GM12873 (cell line): Measurements from ENCODE around the gene RTF1.

ENCODE experiments used
- CTCF ChIP-seq: IDR thresholded peaks from 2 replicates; pipeline ENCODE4 v1.5.1; 2012; ENCODE audit warnings: low read depth, mild to moderate bottlenecking, moderate library complexity, low read length, control low read depth; ENCODE audit not compliant: insufficient read depth; ENCODE audit errors: missing control alignments

RTF1 gene

GRCh38 chr15:41423979-41424659 lies 7.2 kb downstream of the RTF1 start:
- no peak for TF ChIP-seq CTCF

DNA sequence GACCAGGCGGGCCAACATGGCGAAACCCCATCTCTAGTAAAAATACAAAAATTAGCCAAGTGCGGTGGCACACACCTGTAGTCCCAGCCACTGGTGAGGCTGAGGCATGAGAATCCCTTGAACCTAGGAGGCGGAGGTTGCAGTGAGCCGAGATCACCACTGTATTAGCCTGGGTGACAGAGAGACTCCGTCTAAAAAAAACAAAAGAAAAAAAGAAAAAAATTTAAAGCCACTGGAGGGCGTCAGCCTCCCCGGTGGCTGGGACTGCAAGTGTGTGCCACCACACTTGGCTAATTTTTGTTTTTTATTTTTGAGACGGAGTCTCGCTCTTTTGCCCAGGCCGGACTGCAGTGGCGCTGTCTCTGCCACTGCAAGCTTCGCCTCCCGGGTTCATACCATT lies 7.9 kb downstream of the RTF1 start:
- no peak for TF ChIP-seq CTCF

DNA sequence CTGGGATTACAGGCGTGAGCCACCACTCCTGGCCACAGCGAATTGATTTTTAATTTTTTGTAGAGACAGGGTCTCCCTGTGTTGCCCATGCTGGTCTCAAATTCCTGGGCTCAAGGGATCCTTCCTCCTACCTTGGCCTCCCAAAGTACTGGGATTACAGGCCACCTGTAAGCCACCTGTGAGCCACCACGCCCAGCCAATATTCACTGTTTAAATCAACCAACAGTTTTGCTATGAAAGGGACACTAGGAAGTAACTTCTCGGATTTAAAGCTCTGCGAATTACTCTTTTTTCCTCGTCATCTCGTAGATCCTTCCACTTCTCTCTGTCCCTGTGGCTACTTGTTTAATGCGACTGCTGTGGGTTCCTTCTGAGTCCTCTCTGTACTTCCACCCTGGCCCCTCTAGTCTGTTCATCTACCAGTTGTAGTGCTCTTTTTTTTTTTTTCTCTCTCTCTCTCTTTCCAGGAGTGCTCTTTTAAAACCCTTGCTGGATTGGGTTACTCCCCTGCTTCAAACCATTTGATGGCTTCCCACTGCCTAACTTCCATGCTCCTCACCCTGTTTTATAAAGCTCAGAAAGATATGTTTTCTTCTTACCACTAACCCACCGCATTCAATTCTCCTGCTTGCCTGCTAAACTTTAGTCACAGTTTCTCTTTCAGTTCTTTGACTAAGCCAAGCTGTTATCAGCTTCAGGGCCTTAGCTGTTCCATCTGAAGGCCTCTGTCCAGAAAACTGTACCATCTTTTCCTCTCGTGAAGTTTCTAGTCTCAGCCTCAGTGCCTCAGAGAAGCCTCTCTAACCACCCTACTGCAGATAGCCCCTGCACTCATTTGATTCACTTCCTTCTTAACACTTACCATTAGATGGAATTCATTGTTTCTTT lies 12.4 kb downstream of the RTF1 start:
- no peak for TF ChIP-seq CTCF

- no peak for TF ChIP-seq CTCF
These were observed 18.3 kb downstream of the RTF1 start for GRCh38 chr15:41435037-41435786.

- TF ChIP-seq CTCF: no peak
These were observed 20.6 kb downstream of the RTF1 start for GRCh38 chr15:41437448-41437847.

DNA sequence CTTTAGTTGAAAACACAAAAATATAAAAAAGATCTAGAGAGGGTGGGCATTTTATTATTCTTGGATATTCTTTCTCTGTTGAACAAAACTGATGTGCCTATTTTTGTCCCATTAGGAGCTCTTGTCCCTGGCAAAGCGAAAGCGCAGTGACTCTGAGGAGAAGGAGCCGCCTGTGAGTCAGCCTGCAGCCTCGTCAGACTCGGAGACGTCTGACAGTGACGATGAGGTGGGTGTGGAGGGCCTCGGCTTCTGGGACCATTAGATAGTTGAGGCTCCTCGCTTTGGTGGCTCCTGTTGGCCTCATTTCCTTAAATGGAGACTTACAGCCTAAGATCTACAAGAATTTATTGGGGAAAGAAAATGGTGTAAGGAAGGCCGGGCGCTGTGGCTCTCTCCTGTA lies 21.3 kb downstream of the RTF1 start:
- no peak for TF ChIP-seq CTCF

- no peak for TF ChIP-seq CTCF
These were observed 26.4 kb downstream of the RTF1 start for GRCh38 chr15:41443275-41443674.
